ENCODE results near the gene GOLGA6L7. TPM values are rescaled to one million over a fixed set of nuclear protein-coding genes. Genes with fewer than 3 reads are reported as not detected.
"Not testable (repeated sequence)": the region's sequence is repeated elsewhere in the genome, so short reads cannot be mapped to it uniquely, and the experiment has no call there.

The GOLGA6L7 gene
- total and polyA plus RNA-seq, 2 of the 4 experiments (the other 2 are of a cell fraction) = not detected

DNA sequence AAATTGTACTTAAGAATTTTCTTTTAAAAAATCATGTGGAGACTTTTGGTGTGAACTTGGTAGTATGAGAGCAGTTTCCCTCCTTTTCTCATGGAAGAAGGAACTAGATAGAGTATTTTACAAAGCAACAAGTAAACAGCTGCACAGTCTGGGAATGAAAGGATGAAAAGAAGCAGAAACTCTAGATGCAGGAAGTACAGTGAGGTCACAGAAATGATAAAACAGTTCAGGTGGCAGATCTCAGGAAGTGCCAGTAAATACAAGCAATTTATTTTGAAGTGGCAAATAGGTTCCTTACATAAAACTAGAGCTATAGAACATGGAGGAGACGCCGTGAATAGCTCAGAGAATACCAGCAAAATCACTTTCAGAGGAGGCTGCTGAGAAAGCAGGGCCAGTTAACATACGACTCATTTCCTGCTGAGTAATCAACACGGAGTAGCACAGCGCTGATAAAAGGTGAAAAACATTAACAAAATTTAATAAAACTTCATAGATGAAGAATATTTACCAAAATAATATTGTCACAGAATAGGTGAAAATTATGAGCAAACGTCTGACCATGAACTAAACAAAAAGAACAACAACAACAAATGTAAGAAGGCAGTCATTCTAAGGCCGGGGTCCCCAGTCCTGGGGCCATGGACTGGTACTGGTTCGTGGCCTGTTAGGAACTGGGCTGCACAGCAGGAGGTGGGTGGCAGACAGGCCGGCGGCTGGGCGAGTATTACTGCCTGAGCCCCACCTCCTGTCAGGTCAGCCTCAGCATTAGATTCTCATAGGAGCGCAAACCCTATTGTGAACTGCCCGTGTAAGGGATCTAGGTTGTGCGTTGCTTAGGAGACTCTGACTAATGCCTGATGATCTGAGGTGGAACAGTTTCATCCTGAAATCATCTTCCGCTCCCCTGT, 29.2 kb downstream of the GOLGA6L7 start:
- CTCF ChIA-PET; H3K4me3 ChIP-seq (ENCODE audit: insufficient read depth, low read depth, low read length); H4K8ac ChIP-seq (ENCODE audit: low read depth in 2 of 2, low read length in 2 of 2); H2AK5ac ChIP-seq (ENCODE audit: low read depth, low read length); H2AK9ac ChIP-seq (replicated peaks; ENCODE audit: low read depth, low read length, poor library complexity); H3K9me3 ChIP-seq (ENCODE audit: control insufficient read depth, insufficient read depth, low read length); H2BK20ac ChIP-seq (ENCODE audit: low read depth, low read length); H3K4me1 ChIP-seq (ENCODE audit: control insufficient read depth, insufficient read depth, low read length); in situ Hi-C loops (cut with MboI; ENCODE audit: low sequenced_read_pairs); H3K23ac ChIP-seq (ENCODE audit: low read depth, low read length); H2AFZ ChIP-seq (replicated peaks; ENCODE audit: low read length, poor library complexity); dilution Hi-C loops (cut with HindIII; ENCODE audit: low sequenced_read_pairs, unreplicated experiment); H3K27me3 ChIP-seq (ENCODE audit: control insufficient read depth, insufficient read depth, low read length); H3K4ac ChIP-seq (ENCODE audit: low read depth, low read length); H3K14ac ChIP-seq (replicated peaks; ENCODE audit: low read depth, low read length); H3K36me3 ChIP-seq (ENCODE audit: control insufficient read depth, insufficient read depth, low read length); intact Hi-C loops (cut with micrococcal nuclease); H3K79me1 ChIP-seq (ENCODE audit: low read depth in 1 of 2, low read length in 2 of 2); H3K56ac ChIP-seq (ENCODE audit: extremely low read depth, insufficient read depth, low read length); BruUV-seq (replicated peaks); H3K9me1 ChIP-seq (ENCODE audit: insufficient read depth, low read length); H3K27ac ChIP-seq (ENCODE audit: insufficient read depth, low read length); H3K18ac ChIP-seq (ENCODE audit: low read depth, low read length); H4K5ac ChIP-seq (ENCODE audit: low read depth, low read length); POLR2A ChIA-PET (ENCODE audit: unreplicated experiment); H2BK15ac ChIP-seq (ENCODE audit: low read depth, low read length); H4K91ac ChIP-seq (ENCODE audit: insufficient read depth, low read depth, low read length); H4K20me1 ChIP-seq (ENCODE audit: insufficient read depth, low read length); H3K9ac ChIP-seq (ENCODE audit: low read depth, low read length): not testable (repeated sequence)
- no CpG with 5 or more reads among the region's 15 CpGs for WGBS, 2 experiments (ENCODE audit: extremely low coverage in 2 of 2, insufficient read length in 1 of 2)
- peak overlapping the region; percentile 45 for H2BK5ac ChIP-seq (ENCODE audit: low read depth, low read length, poor library complexity, severe bottlenecking)
- ATAC-seq (ENCODE audit: low read depth) (peak; percentile 94), DNase-seq (peak; percentile 29)
- 0 out of 2 replicates have a peak overlapping the region, but pooled peaks have one; percentile 32 for H2BK120ac ChIP-seq (ENCODE audit: low read depth, low read length)
- peak overlapping the region; percentile 45; the same call in 1 of the 2 replicates for H3K4me2 ChIP-seq (ENCODE audit: low read depth, low read length)

GRCh38 chr15:28818168-28818567, 30.3 kb downstream of the GOLGA6L7 start:
- H2BK20ac ChIP-seq (ENCODE audit: low read depth, low read length); H3K27me3 ChIP-seq (ENCODE audit: control insufficient read depth, insufficient read depth, low read length); H2BK15ac ChIP-seq (ENCODE audit: low read depth, low read length); H2BK5ac ChIP-seq (ENCODE audit: low read depth, low read length, poor library complexity, severe bottlenecking); H2BK120ac ChIP-seq (ENCODE audit: low read depth, low read length); H3K4me1 ChIP-seq (ENCODE audit: control insufficient read depth, insufficient read depth, low read length); H3K14ac ChIP-seq (replicated peaks; ENCODE audit: low read depth, low read length); H4K20me1 ChIP-seq (ENCODE audit: insufficient read depth, low read length); H3K27ac ChIP-seq (ENCODE audit: insufficient read depth, low read length); dilution Hi-C loops (cut with HindIII; ENCODE audit: low sequenced_read_pairs, unreplicated experiment); H3K18ac ChIP-seq (ENCODE audit: low read depth, low read length); H3K23ac ChIP-seq (ENCODE audit: low read depth, low read length); H3K4me2 ChIP-seq (ENCODE audit: low read depth, low read length); H3K9me1 ChIP-seq (ENCODE audit: insufficient read depth, low read length); H3K9ac ChIP-seq (ENCODE audit: low read depth, low read length); H4K8ac ChIP-seq (ENCODE audit: low read depth in 2 of 2, low read length in 2 of 2); in situ Hi-C loops (cut with MboI; ENCODE audit: low sequenced_read_pairs); H3K79me1 ChIP-seq (ENCODE audit: low read depth in 1 of 2, low read length in 2 of 2); H4K91ac ChIP-seq (ENCODE audit: insufficient read depth, low read depth, low read length); H2AK9ac ChIP-seq (replicated peaks; ENCODE audit: low read depth, low read length, poor library complexity); DNase-seq; H3K4ac ChIP-seq (ENCODE audit: low read depth, low read length); POLR2A ChIA-PET (ENCODE audit: unreplicated experiment); H3K36me3 ChIP-seq (ENCODE audit: control insufficient read depth, insufficient read depth, low read length); H3K9me3 ChIP-seq (ENCODE audit: control insufficient read depth, insufficient read depth, low read length); H3K4me3 ChIP-seq (ENCODE audit: insufficient read depth, low read depth, low read length); intact Hi-C loops (cut with micrococcal nuclease); H3K56ac ChIP-seq (ENCODE audit: extremely low read depth, insufficient read depth, low read length); H4K5ac ChIP-seq (ENCODE audit: low read depth, low read length); H2AK5ac ChIP-seq (ENCODE audit: low read depth, low read length); H2AFZ ChIP-seq (replicated peaks; ENCODE audit: low read length, poor library complexity); BruUV-seq (replicated peaks); ATAC-seq (ENCODE audit: low read depth); CTCF ChIA-PET: not testable (repeated sequence)
- WGBS, 2 experiments (ENCODE audit: extremely low coverage in 2 of 2, insufficient read length in 1 of 2) = no CpG with 5 or more reads among the region's 3 CpGs

All from IMR-90 (cell line).